Vagina (tissue), 2 donors: ENCODE measurements around the gene BMP2K. TPM values are rescaled to one million over a fixed set of nuclear protein-coding genes. Genes with fewer than 3 reads are reported as not detected.

Source experiments
- DNase-seq, 2 donors: peaks; one replicate each; pipeline ENCODE4 v3.0.0-alpha.2; 2017; ENCODE audit errors: extremely low spot score in 2 of 2
- H3K27ac ChIP-seq: fragments of 200-600 bp; sonication (generic); one replicate; pipeline ENCODE4 v1.5.1; 2019
- H3K27me3 ChIP-seq: fragments of 200-600 bp; sonication (generic); one replicate; pipeline ENCODE4 v1.5.1; 2019
- H3K36me3 ChIP-seq, 2 donors: fragments of 200-600 bp; sonication (generic); one replicate each; pipeline ENCODE4 v1.5.1; 2017 to 2019
- H3K4me1 ChIP-seq: fragments of 200-600 bp; sonication (generic); one replicate; pipeline ENCODE4 v1.5.1; 2019
- H3K4me3 ChIP-seq, 2 donors: fragments of 200-600 bp; sonication (generic); 1 replicate in 1 of 2; 2 replicates in 1 of 2; pipeline ENCODE4 v1.5.1; 2016 to 2019
- H3K9me3 ChIP-seq: fragments of 200-600 bp; sonication (generic); one replicate; pipeline ENCODE4 v1.5.1; 2019
- POLR2A ChIP-seq, 2 donors: fragments of 450-650 bp; IDR thresholded peaks; one replicate each; pipeline ENCODE4 v1.6.1; 2017; ENCODE audit warnings: antibody characterized with exemption in 2 of 2, mild to moderate bottlenecking in 2 of 2, moderate library complexity in 2 of 2
- POLR2AphosphoS5 ChIP-seq, 2 donors: sonication (generic); formaldehyde crosslinking; IDR thresholded peaks; one replicate each; pipeline ENCODE4 v1.9.0; 2017; ENCODE audit warnings: antibody characterized with exemption in 2 of 2, mild to moderate bottlenecking in 2 of 2, low read depth in 1 of 2; ENCODE audit not compliant: insufficient read depth in 1 of 2
- intact Hi-C: fragments of 100-400 bp; cut with DNase I; formaldehyde crosslinking; loops from one replicate; pipeline ENCODE4 v1.15.1; 2023
- total RNA-seq: library from RNA; depleted of rRNA; stranded (reverse); fragments of >200 nt; gene quantifications from one replicate; pipeline ENCODE4 v1.2.3, GENCODE V29; 2016
- TF ChIP-seq, protein P1 (sequence below), 3 experiments: fragments of 450-650 bp in 2 of 3; fragments of 200-600 bp in 1 of 3; sonication (generic) in 1 of 3; IDR thresholded peaks; one replicate each; pipeline ENCODE4 v1.5.1; 2017 to 2019; ENCODE audit warnings: antibody characterized with exemption in 3 of 3, mild to moderate bottlenecking in 2 of 3, moderate library complexity in 2 of 3

Gene BMP2K
- total RNA-seq, 1 donor from 2014 or later = 34.9 TPM

DNA sequence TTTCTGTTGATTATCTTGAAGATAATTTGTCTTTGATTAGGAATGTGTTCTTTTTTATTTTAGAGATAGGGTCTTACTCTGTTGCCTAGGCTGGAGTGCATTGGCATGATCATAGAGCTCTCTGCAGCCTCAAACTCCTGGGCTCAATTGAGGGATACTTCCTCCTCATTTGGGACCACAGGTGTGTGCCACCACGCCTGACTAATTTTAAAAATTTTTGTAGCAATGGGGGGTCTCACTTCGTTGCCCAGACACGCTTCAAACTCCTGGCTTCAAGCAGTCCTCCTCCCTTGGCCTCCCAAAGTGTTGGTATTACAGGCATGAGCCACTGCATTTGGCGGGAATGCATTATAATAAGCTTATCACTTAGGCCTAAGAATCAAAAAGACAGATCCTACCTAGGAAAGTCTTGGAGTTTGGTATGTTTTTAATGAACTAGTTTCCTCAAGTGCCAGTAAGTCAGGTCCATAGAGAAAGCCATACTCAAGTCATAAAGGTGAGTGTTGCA lies 21.7 kb downstream of the BMP2K start:
- no peak overlapping the region for H3K4me3 ChIP-seq
- no peak overlapping the region for H3K27ac ChIP-seq
- H3K36me3 ChIP-seq = no peaks in the 10 kb centered on the region
- TF ChIP-seq POLR2AphosphoS5 (IDR thresholded peaks at IDR 0.05; ENCODE audit: insufficient read depth in 1 of 2, low read depth in 1 of 2) = no peak
- TF ChIP-seq, protein P1, sequence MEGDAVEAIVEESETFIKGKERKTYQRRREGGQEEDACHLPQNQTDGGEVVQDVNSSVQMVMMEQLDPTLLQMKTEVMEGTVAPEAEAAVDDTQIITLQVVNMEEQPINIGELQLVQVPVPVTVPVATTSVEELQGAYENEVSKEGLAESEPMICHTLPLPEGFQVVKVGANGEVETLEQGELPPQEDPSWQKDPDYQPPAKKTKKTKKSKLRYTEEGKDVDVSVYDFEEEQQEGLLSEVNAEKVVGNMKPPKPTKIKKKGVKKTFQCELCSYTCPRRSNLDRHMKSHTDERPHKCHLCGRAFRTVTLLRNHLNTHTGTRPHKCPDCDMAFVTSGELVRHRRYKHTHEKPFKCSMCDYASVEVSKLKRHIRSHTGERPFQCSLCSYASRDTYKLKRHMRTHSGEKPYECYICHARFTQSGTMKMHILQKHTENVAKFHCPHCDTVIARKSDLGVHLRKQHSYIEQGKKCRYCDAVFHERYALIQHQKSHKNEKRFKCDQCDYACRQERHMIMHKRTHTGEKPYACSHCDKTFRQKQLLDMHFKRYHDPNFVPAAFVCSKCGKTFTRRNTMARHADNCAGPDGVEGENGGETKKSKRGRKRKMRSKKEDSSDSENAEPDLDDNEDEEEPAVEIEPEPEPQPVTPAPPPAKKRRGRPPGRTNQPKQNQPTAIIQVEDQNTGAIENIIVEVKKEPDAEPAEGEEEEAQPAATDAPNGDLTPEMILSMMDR (IDR thresholded peaks at IDR 0.05) = no peak
- TF ChIP-seq POLR2A (IDR thresholded peaks at IDR 0.05) = no peak
- intact Hi-C loops = no loop called here
- peaks cover 5% of the 10 kb centered on the region for H3K4me1 ChIP-seq
- DNase-seq = no peak
- H3K9me3 ChIP-seq = no peaks in the 10 kb centered on the region
- no peaks in the 10 kb centered on the region for H3K27me3 ChIP-seq

DNA sequence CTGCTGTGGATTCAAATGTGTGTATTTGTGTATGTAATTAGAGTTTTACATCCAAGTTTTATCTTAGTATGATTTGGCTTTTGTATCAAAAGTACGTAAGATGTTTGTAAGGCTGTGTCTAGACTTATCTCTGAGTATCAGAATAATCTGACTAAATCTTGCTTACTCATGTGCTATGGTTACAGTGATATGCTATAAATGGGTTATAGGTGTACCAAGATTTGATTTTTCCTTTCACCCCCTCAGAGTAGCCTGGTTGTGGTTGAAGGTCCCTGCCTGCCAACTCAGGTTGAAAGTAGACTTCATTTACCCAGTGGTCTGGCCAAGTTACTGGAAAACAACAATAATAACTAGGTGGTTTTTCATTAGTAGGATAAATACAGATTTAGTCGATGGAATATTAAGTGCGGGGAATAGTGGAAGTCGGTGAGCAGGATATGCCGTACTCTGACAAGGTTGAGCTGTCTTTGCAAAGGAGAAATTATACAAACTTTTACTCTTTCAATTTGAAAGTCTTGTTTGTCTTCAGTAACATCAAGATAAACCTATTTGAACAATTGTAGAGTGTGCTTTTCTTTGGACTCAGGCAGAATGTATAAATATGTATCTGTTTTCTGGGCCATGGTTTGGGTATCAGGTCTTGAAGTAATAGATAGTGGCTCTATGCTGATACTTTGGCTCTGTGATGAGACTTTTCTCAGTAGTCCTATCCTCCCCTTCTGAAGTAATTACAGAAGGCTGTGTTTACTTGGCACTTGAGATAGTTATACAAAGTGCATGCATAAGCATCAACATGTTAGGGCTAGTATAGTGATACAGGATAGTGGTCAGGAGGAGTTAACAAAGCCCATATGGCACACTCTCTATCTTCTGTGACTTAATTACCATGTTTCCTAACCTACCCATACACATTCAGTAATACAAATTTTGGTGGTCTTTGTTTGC lies 23.7 kb downstream of the BMP2K start:
- peaks cover 5% of the 10 kb centered on the region for H3K4me1 ChIP-seq
- no peaks in the 10 kb centered on the region for H3K36me3 ChIP-seq
- H3K27me3 ChIP-seq = no peaks in the 10 kb centered on the region
- DNase-seq = no peak
- TF ChIP-seq POLR2A (IDR thresholded peaks at IDR 0.05) = no peak
- H3K9me3 ChIP-seq = no peaks in the 10 kb centered on the region
- intact Hi-C loops = no loop called here
- H3K27ac ChIP-seq = no peak overlapping the region
- no peak overlapping the region for H3K4me3 ChIP-seq

DNA sequence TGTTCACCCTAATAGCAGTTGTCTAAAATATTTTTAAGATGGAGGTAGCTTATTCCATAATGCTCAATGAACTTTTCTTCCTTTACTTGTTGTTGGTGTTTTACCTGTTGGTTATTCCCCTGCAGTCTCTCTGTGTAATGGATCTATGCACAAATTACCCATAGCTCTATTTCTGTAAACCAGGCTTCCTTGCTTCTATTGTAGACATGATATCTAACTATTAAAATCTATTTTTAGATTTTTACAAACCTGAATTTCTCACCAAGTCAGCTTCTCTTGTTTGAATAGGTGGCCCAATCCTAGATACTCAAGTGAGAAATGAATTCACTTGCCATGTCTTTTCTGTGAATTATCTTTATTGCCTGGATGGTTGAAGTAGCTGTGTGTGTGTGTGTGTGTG lies 24.8 kb downstream of the BMP2K start:
- intact Hi-C loops = no loop called here
- no peaks in the 10 kb centered on the region for H3K27me3 ChIP-seq

DNA sequence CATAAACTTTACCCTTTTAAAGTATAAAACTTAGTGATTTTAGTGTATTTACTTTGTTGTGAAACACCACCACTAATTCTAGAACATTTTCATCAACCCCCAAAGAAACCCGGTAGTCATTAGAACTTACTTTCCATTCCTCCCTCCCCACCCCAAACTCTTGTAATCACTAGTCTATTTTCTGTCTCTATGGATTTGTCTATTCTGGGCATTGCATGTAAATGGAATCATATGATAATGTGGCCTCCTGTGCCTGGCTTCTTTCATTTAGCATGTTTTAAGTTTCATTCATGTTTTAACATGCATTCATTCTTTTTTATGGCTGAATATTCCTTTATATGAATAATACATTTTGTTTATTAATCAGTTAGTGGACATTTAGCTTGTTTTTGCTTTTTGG lies 27.8 kb downstream of the BMP2K start:
- DNase-seq = no peak
- TF ChIP-seq POLR2A (IDR thresholded peaks at IDR 0.05) = no peak
- TF ChIP-seq POLR2AphosphoS5 (IDR thresholded peaks at IDR 0.05; ENCODE audit: insufficient read depth in 1 of 2, low read depth in 1 of 2) = no peak
- TF ChIP-seq, protein P1 (IDR thresholded peaks at IDR 0.05) = no peak
- intact Hi-C loops = no loop called here
- Histone ChIP-seq H3K27me3 (no peaks in the 10 kb centered on the region), H3K4me3 (no peak overlapping the region), H3K9me3 (no peaks in the 10 kb centered on the region), H3K36me3 (no peaks in the 10 kb centered on the region), H3K4me1 (peaks cover 5% of the 10 kb centered on the region), H3K27ac (no peak overlapping the region)

More for the DNA sequence above, 24.8 kb downstream of the BMP2K start:
- TF ChIP-seq POLR2A (IDR thresholded peaks at IDR 0.05) = no peak
- TF ChIP-seq POLR2AphosphoS5 (IDR thresholded peaks at IDR 0.05; ENCODE audit: insufficient read depth in 1 of 2, low read depth in 1 of 2) = no peak
- TF ChIP-seq, protein P1 (IDR thresholded peaks at IDR 0.05) = no peak
- Histone ChIP-seq H3K36me3 (no peaks in the 10 kb centered on the region), H3K4me3 (no peak overlapping the region), H3K4me1 (peaks cover 5% of the 10 kb centered on the region), H3K27ac (no peak overlapping the region), H3K9me3 (no peaks in the 10 kb centered on the region)
- no peak for DNase-seq

DNA sequence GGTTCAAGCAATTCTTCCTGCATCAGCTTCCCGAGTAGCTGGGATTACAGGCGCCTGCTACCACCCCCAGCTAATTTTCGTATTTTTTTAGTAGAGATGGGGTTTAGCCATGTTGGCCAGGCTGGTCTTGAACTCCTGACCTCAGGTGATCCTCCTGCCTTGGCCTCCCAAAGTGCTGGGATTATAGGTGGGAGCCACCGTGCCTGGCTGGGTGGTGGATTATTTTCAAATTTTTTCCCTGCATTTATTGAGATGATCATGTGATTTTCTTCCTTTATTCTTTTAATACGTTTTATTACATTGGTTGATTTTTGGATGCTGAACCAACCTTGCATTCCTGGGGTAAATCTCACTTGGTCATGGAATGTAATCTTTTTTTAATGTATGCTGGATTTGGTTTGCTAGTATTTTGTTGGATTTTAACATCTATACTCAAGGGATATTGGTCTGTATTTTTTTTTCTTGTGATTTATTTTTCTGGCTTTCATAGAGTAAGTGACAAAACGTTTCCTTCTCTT lies 30.9 kb downstream of the BMP2K start:
- H3K4me3 ChIP-seq = no peak overlapping the region
- H3K36me3 ChIP-seq = no peaks in the 10 kb centered on the region
- no peaks in the 10 kb centered on the region for H3K9me3 ChIP-seq
- TF ChIP-seq, protein P1 (IDR thresholded peaks at IDR 0.05) = no peak
- TF ChIP-seq POLR2A (IDR thresholded peaks at IDR 0.05) (no peak), POLR2AphosphoS5 (IDR thresholded peaks at IDR 0.05; ENCODE audit: insufficient read depth in 1 of 2, low read depth in 1 of 2) (no peak)
- no peak for DNase-seq
- H3K27ac ChIP-seq = no peak overlapping the region
- intact Hi-C loops = no loop called here
- no peaks in the 10 kb centered on the region for H3K4me1 ChIP-seq
- no peaks in the 10 kb centered on the region for H3K27me3 ChIP-seq
